Measurements from ENCODE around the gene SESTD1.

GRCh38 chr2:179263015-179263414, 1.6 kb downstream of the SESTD1 start:
- TF ChIP-seq CTCF (conservative IDR thresholded peaks at IDR 0.05; ENCODE audit: low read depth, low read length): no peak
- no peak for TF ChIP-seq EZH2 (IDR thresholded peaks at IDR 0.05; ENCODE audit: borderline replicate concordance, low read depth, low read length, poor library complexity, severe bottlenecking)

Data from A673 (cell line).